Measurements from ENCODE around the gene FXYD2. TPM values are rescaled to one million over a fixed set of nuclear protein-coding genes. Genes with fewer than 3 reads are reported as not detected.

Gene FXYD2
- total and polyA plus RNA-seq, 2 of the 13 experiments (the other 11 are each of a cell fraction or from before 2014, with no cell fraction given), result 45.9 to 106 TPM

DNA sequence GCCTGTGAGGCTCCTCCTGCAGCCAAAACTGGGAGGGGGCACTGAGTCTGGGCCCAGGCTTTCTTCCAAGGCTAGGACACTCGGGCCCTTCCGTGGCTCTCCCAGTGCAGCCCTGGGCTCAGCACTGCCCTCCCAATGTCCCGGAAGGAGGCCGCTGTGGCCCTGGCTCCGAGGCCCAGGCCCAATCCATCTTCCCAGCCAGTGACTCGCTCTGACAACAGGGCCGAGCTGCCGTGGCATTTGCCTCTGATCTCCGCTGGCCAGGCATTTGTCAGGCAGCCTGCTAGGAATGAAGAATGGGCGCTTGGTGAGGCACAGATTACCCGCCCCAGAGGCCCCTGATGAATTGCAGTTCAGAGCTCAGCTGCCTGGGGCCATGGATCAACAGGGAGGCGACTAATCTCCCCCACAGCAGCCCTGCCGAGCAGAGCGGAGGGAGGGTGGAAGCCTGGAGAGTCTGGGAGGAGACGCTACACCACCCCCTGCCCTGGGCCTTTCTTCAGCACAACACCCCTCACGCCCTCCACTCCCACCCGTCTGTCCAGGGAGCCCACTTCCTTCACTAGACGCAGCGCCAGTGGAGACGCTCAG lies 8.3 kb downstream of the FXYD2 start (continued):
- TF ChIP-seq, protein P1, sequence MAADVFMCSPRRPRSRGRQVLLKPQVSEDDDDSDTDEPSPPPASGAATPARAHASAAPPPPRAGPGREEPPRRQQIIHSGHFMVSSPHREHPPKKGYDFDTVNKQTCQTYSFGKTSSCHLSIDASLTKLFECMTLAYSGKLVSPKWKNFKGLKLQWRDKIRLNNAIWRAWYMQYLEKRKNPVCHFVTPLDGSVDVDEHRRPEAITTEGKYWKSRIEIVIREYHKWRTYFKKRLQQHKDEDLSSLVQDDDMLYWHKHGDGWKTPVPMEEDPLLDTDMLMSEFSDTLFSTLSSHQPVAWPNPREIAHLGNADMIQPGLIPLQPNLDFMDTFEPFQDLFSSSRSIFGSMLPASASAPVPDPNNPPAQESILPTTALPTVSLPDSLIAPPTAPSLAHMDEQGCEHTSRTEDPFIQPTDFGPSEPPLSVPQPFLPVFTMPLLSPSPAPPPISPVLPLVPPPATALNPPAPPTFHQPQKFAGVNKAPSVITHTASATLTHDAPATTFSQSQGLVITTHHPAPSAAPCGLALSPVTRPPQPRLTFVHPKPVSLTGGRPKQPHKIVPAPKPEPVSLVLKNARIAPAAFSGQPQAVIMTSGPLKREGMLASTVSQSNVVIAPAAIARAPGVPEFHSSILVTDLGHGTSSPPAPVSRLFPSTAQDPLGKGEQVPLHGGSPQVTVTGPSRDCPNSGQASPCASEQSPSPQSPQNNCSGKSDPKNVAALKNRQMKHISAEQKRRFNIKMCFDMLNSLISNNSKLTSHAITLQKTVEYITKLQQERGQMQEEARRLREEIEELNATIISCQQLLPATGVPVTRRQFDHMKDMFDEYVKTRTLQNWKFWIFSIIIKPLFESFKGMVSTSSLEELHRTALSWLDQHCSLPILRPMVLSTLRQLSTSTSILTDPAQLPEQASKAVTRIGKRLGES (CRISPR knock-in tag; IDR thresholded peaks at IDR 0.05; ENCODE audit: borderline replicate concordance), result no peak
- TF ChIP-seq AGO2 (optimal IDR thresholded peaks at IDR 0.05; ENCODE audit: low read depth, low read length) (peak; percentile 90), ZNF235 (CRISPR knock-in tag; IDR thresholded peaks at IDR 0.05; ENCODE audit: borderline replicate concordance) (no peak), ZNF264 (CRISPR knock-in tag; IDR thresholded peaks at IDR 0.05) (peak; percentile 40; the same call in 1 of the 2 replicates), NFATC3 (CRISPR knock-in tag; IDR thresholded peaks at IDR 0.05) (no peak), TMF1 (CRISPR knock-in tag; IDR thresholded peaks at IDR 0.05; ENCODE audit: low read depth) (no peak), ZNF230 (CRISPR knock-in tag; IDR thresholded peaks at IDR 0.05) (no peak), LCORL (IDR thresholded peaks at IDR 0.05) (no peak), LCORL (CRISPR knock-in tag; IDR thresholded peaks at IDR 0.05) (peak; percentile 47; the same call in 1 of the 2 replicates), ZNF225 (CRISPR knock-in tag; IDR thresholded peaks at IDR 0.05) (no peak), ZNF343 (CRISPR knock-in tag; IDR thresholded peaks at IDR 0.05) (0 out of 2 replicates have a peak, but pooled peaks have one; percentile 34), ZNF569 (CRISPR knock-in tag; IDR thresholded peaks at IDR 0.05; ENCODE audit: borderline replicate concordance) (no peak), GFI1 (CRISPR knock-in tag; IDR thresholded peaks at IDR 0.05; ENCODE audit: borderline replicate concordance) (peak; percentile 36; the same call in 1 of the 2 replicates), STAT5B (CRISPR knock-in tag; IDR thresholded peaks at IDR 0.05) (no peak), PHF8 (CRISPR knock-in tag; IDR thresholded peaks at IDR 0.05) (no peak), HOXA3 (CRISPR knock-in tag; IDR thresholded peaks at IDR 0.05) (peak; percentile 44; the same call in 1 of the 2 replicates), ZNF121 (CRISPR knock-in tag; IDR thresholded peaks at IDR 0.05) (no peak), ZNF329 (CRISPR knock-in tag; IDR thresholded peaks at IDR 0.05; ENCODE audit: low read depth) (no peak)
- TF ChIP-seq, protein P2, sequence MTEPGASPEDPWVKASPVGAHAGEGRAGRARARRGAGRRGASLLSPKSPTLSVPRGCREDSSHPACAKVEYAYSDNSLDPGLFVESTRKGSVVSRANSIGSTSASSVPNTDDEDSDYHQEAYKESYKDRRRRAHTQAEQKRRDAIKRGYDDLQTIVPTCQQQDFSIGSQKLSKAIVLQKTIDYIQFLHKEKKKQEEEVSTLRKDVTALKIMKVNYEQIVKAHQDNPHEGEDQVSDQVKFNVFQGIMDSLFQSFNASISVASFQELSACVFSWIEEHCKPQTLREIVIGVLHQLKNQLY (CRISPR knock-in tag; IDR thresholded peaks at IDR 0.05), result no peak
- TF ChIP-seq, protein P3, sequence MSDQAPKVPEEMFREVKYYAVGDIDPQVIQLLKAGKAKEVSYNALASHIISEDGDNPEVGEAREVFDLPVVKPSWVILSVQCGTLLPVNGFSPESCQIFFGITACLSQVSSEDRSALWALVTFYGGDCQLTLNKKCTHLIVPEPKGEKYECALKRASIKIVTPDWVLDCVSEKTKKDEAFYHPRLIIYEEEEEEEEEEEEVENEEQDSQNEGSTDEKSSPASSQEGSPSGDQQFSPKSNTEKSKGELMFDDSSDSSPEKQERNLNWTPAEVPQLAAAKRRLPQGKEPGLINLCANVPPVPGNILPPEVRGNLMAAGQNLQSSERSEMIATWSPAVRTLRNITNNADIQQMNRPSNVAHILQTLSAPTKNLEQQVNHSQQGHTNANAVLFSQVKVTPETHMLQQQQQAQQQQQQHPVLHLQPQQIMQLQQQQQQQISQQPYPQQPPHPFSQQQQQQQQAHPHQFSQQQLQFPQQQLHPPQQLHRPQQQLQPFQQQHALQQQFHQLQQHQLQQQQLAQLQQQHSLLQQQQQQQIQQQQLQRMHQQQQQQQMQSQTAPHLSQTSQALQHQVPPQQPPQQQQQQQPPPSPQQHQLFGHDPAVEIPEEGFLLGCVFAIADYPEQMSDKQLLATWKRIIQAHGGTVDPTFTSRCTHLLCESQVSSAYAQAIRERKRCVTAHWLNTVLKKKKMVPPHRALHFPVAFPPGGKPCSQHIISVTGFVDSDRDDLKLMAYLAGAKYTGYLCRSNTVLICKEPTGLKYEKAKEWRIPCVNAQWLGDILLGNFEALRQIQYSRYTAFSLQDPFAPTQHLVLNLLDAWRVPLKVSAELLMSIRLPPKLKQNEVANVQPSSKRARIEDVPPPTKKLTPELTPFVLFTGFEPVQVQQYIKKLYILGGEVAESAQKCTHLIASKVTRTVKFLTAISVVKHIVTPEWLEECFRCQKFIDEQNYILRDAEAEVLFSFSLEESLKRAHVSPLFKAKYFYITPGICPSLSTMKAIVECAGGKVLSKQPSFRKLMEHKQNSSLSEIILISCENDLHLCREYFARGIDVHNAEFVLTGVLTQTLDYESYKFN (CRISPR knock-in tag; conservative IDR thresholded peaks at IDR 0.05), result peak; percentile 40
- TF ChIP-seq, protein P4, sequence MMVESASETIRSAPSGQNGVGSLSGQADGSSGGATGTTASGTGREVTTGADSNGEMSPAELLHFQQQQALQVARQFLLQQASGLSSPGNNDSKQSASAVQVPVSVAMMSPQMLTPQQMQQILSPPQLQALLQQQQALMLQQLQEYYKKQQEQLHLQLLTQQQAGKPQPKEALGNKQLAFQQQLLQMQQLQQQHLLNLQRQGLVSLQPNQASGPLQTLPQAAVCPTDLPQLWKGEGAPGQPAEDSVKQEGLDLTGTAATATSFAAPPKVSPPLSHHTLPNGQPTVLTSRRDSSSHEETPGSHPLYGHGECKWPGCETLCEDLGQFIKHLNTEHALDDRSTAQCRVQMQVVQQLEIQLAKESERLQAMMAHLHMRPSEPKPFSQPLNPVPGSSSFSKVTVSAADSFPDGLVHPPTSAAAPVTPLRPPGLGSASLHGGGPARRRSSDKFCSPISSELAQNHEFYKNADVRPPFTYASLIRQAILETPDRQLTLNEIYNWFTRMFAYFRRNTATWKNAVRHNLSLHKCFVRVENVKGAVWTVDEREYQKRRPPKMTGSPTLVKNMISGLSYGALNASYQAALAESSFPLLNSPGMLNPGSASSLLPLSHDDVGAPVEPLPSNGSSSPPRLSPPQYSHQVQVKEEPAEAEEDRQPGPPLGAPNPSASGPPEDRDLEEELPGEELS (CRISPR knock-in tag; IDR thresholded peaks at IDR 0.05), result no peak

Measured in HepG2 (cell line).